ENCODE results near the gene TMEM101. TPM values are rescaled to one million over a fixed set of nuclear protein-coding genes. Genes with fewer than 3 reads are reported as not detected.

TMEM101 gene
- total and polyA plus RNA-seq, 2 of the 8 experiments (the other 6 are each of a cell fraction or from before 2014, with no cell fraction given) = 16.1 to 44.7 TPM

DNA sequence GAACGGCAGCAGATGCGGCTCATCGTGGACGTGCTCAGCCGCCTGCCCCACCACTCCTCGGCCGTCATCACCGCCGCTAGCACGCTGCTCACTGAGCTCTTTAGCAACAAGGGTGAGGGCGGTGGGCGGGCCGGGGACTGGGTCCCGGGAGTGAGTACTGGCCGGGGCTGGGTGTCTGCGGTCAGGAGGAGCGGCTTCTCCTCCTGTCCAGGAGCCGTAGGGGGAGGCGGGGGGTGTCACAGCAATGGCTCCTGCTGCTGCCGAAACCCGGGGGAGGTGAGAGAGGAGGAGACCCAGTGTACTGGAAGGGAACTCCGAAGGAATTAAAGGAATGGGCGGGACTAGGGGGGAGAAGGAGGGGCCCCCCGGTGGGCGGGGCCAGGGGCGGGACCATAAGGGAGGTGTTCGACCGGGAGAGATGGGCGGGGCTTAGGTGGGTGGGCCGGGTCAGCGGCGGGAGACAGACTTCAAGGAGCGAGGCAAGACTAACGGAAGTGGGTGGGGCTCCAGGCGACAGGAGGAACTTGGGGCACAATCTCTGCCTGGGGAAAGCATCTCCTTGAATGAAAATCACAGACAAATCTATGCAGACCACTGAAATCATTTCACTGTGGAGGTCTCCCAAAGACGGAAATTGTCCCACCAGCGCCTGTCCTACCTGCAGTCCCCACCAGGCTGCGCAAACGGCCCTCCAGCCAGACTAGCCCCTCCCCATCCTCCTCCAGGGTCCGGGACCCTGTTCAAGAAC, 8.0 kb downstream of the TMEM101 start:
- peak overlapping the region; percentile 43; the same call in 1 of the 2 replicates for H2AFZ ChIP-seq (ENCODE audit: low read length)
- H3K23ac ChIP-seq (ENCODE audit: insufficient read length) = no peak overlapping the region
- peaks cover 0 to 2% (median under 1%) of the 10 kb centered on the region in 4 experiments; a peak in 2 of 8 replicates for H3K36me3 ChIP-seq (ENCODE audit: control insufficient read depth in 2 of 4, insufficient read depth in 4 of 4, low read length in 3 of 4)
- H3K27ac ChIP-seq (ENCODE audit: low read depth, low read length) = no peak overlapping the region
- H3K56ac ChIP-seq (replicated peaks; ENCODE audit: insufficient read length, low read depth, low read length) = no peak overlapping the region
- H3K9me3 ChIP-seq (ENCODE audit: insufficient read depth in 2 of 2, low read depth in 1 of 2, low read length in 1 of 2) = no peaks in the 10 kb centered on the region
- H3K9ac ChIP-seq (replicated peaks in 1 of 4; ENCODE audit: extremely low read depth in 1 of 4, low read depth in 3 of 4, low read length in 3 of 4) = peak overlapping the region in 2 of 4 experiments; percentile 41 to 42; a peak in 2 of 7 replicates
- DNase-seq (ENCODE audit: low read depth in 1 of 2, low spot score in 2 of 2) (peak; percentile 94 to 98), FAIRE-seq (peak; percentile 70)
- H3K4me3 ChIP-seq (ENCODE audit: extremely low read depth in 1 of 4, insufficient read depth in 2 of 4, low read depth in 3 of 4, low read length in 4 of 4) = peak overlapping the region; percentile 72 to 86 (median 82)
- no peak overlapping the region for H3K14ac ChIP-seq (ENCODE audit: insufficient read length)
- H4K91ac ChIP-seq (replicated peaks; ENCODE audit: insufficient read length, low read length) = peak overlapping the region; percentile 79
- POLR2A ChIA-PET (ENCODE audit: partially characterized antibody) = interaction anchor here (0.7 to 3.8 kb wide), 14 partner anchors 8 to 66 kb away, joined by 3 to 23 read pairs (median 5); partner anchors contain the start of genes LSM12 and TMEM101
- no peak overlapping the region for H4K5ac ChIP-seq (ENCODE audit: insufficient read length, low read depth, low read length)
- H4K20me1 ChIP-seq (replicated peaks in 1 of 2; ENCODE audit: control insufficient read depth in 1 of 2, insufficient read depth in 2 of 2, low read length in 2 of 2) = peaks cover 4 to 8% of the 10 kb centered on the region in 2 experiments
- H3K27me3 ChIP-seq (replicated peaks in 1 of 4; ENCODE audit: control insufficient read depth in 3 of 4, extremely low read depth in 1 of 4, insufficient read depth in 3 of 4, low read length in 3 of 4) = peaks cover 0 to 21% (median 17%) of the 10 kb centered on the region in 4 experiments; a peak in 6 of 7 replicates
- no peaks in the 10 kb centered on the region for H3K79me2 ChIP-seq (ENCODE audit: control insufficient read depth in 1 of 2, insufficient read depth in 2 of 2, low read length in 2 of 2)
- no peak overlapping the region; the same call in 1 of the 2 replicates for H2BK15ac ChIP-seq (ENCODE audit: low read length)
- 3% methylated on average over 16 of the region's 40 CpGs; no CpG with 5 or more reads in 1 of the 2 experiments for WGBS, 2 experiments (ENCODE audit: extremely low coverage in 1 of 2, insufficient coverage in 1 of 2, insufficient read length in 1 of 2, insufficient replicate concordance in 2 of 2, low coverage in 1 of 2, low lambda C conversion rate in 2 of 2, missing lambda C conversion rate in 1 of 2)
- H2BK120ac ChIP-seq (replicated peaks; ENCODE audit: low read depth, low read length) = no peak overlapping the region
- H4K8ac ChIP-seq (ENCODE audit: extremely low read depth, insufficient read depth, low read length) = peak overlapping the region; percentile 73; the same call in 1 of the 2 replicates
- H2BK5ac ChIP-seq (ENCODE audit: low read depth, low read length) = peak overlapping the region; percentile 88; the same call in 1 of the 2 replicates
- no peak overlapping the region for H2AK5ac ChIP-seq (ENCODE audit: low read depth, low read length)
- H3K18ac ChIP-seq (ENCODE audit: extremely low read depth, low read length) = peak overlapping the region; percentile 83
- H3K23me2 ChIP-seq (ENCODE audit: low read depth, low read length) = peaks cover 32% of the 10 kb centered on the region
- peak overlapping the region; percentile 72 for H3K4ac ChIP-seq (replicated peaks; ENCODE audit: insufficient read length, low read depth, low read length)
- H3K4me1 ChIP-seq (replicated peaks in 1 of 4; ENCODE audit: control insufficient read depth in 3 of 4, insufficient read depth in 4 of 4, low read length in 3 of 4) = peaks cover 0 to 19% (median 13%) of the 10 kb centered on the region in 4 experiments; a peak in 6 of 7 replicates
- no peaks in the 10 kb centered on the region; the same call in 1 of the 2 replicates for H3K79me1 ChIP-seq (ENCODE audit: low read depth, low read length)
- H2BK20ac ChIP-seq (ENCODE audit: low read length) = no peak overlapping the region
- peak overlapping the region; percentile 88 for H2BK12ac ChIP-seq (ENCODE audit: low read depth, low read length)
- peak overlapping the region; percentile 94 for H3K4me2 ChIP-seq (ENCODE audit: insufficient read depth in 1 of 2, low read depth in 2 of 2, low read length in 2 of 2)
- CTCF ChIA-PET (ENCODE audit: partially characterized antibody) = interaction anchor here (0.7 to 7.2 kb wide), 22 partner anchors 11 to 524 kb away, joined by 3 to 67 read pairs (median 6); partner anchors contain the start of gene PPY
- TF ChIP-seq SIN3A (conservative IDR thresholded peaks at IDR 0.05 in 1 of 2, IDR thresholded peaks at IDR 0.05 in 1 of 2; ENCODE audit: low read depth in 1 of 2, low read length in 2 of 2) = peak in 1 of 2 experiments; percentile 28; a peak in 1 of 4 replicates
- TF ChIP-seq, protein P1, sequence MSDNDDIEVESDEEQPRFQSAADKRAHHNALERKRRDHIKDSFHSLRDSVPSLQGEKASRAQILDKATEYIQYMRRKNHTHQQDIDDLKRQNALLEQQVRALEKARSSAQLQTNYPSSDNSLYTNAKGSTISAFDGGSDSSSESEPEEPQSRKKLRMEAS (IDR thresholded peaks at IDR 0.05) = peak; percentile 84
- TF ChIP-seq, protein P2, sequence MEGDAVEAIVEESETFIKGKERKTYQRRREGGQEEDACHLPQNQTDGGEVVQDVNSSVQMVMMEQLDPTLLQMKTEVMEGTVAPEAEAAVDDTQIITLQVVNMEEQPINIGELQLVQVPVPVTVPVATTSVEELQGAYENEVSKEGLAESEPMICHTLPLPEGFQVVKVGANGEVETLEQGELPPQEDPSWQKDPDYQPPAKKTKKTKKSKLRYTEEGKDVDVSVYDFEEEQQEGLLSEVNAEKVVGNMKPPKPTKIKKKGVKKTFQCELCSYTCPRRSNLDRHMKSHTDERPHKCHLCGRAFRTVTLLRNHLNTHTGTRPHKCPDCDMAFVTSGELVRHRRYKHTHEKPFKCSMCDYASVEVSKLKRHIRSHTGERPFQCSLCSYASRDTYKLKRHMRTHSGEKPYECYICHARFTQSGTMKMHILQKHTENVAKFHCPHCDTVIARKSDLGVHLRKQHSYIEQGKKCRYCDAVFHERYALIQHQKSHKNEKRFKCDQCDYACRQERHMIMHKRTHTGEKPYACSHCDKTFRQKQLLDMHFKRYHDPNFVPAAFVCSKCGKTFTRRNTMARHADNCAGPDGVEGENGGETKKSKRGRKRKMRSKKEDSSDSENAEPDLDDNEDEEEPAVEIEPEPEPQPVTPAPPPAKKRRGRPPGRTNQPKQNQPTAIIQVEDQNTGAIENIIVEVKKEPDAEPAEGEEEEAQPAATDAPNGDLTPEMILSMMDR (IDR thresholded peaks at IDR 0.05; ENCODE audit: control extremely low read depth in 1 of 3, insufficient read depth in 1 of 3, low read depth in 1 of 3, low read length in 3 of 3) = peak; percentile 61 to 78 (median 76)
- no peak for TF ChIP-seq ZNF274 (IDR thresholded peaks at IDR 0.05; ENCODE audit: borderline replicate concordance, extremely low read depth, low read length)
- TF ChIP-seq FOSL1 (IDR thresholded peaks at IDR 0.05; ENCODE audit: insufficient read depth, low read depth, low read length) = no peak
- TF ChIP-seq NRF1 (IDR thresholded peaks at IDR 0.05; ENCODE audit: low read depth, low read length) = no peak
- TF ChIP-seq RBBP5 (IDR thresholded peaks at IDR 0.05; ENCODE audit: borderline replicate concordance, low read depth, low read length) = peak; percentile 19; the same call in 1 of the 2 replicates

Measured in H1 (cell line).